IPS-18a (cell line): ENCODE data around the gene ATR.

ENCODE experiments used
- H3K27ac ChIP-seq: one replicate; pipeline ENCODE4 v1.5.1; 2013; ENCODE audit warnings: low read length
- H3K27me3 ChIP-seq: one replicate; pipeline ENCODE4 v1.6.1; 2013; ENCODE audit warnings: mild to moderate bottlenecking, low read length; ENCODE audit not compliant: control insufficient read depth, insufficient read depth
- H3K36me3 ChIP-seq: one replicate; pipeline ENCODE4 v1.6.1; 2013; ENCODE audit warnings: low read depth, low read length; ENCODE audit not compliant: control insufficient read depth
- H3K4me1 ChIP-seq: one replicate; pipeline ENCODE4 v1.6.1; 2013; ENCODE audit warnings: low read depth, low read length; ENCODE audit not compliant: control insufficient read depth
- H3K4me3 ChIP-seq: one replicate; pipeline ENCODE4 v1.5.1; 2013; ENCODE audit warnings: low read length
- H3K9ac ChIP-seq: one replicate; pipeline ENCODE4 v1.6.1; 2013; ENCODE audit warnings: mild to moderate bottlenecking, low read length, moderate library complexity
- H3K9me3 ChIP-seq: one replicate; pipeline ENCODE4 v1.6.1; 2013; ENCODE audit warnings: low read depth, low read length; ENCODE audit not compliant: control insufficient read depth

ATR gene

DNA sequence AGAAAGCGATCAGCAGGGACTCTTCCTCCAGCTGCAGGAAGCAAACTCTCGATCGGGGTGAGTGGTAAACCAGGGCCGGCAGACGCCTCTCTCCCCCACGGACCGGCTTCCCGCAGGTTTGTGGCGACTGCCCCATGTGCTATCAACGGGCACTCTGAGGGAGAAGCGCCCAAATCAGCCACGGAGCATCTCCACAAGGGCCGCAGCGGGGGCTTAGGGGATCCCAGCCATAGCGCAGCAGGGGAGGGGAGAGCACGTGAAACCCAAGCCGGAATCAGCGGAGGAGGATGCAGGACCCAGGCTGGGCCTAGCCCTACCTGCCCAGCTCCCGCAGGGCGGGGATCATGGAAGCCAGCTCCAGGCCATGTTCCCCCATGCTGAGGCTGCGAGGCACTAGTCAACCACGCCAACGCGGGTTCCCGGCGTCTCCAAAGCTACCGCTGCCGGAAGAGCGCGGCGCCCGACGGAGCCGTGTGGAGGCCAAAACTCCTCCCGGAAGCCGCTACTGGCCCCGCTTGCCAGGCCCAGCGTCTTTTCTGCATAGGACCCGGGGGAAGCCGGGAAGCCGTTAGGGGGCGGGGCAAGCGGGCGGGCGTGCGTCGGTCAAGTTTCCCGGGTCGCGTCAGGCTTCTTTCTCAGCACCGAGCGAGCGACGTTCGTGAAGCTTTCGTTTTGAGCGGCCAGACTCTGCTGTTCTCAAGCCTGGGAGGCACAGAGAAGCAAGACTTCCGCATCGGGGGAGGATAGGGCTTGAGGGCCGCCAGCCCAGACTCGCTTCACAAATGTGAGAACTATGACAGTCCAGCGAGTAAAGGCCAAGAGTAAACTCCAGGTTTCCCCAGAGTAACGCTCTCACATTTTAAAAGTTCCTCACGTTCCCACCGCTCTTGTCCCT is at the start of gene ATR:
TSS of gene ATR (minus strand) at position 405 of the 895 bp plus-strand sequence. CDS start at position 376, 29 bp downstream.
- peaks cover 16% of the 10 kb centered on the region for H3K4me1 ChIP-seq
- peak within 1 kb of the TSS; percentile 91 for H3K27ac ChIP-seq
- peak within 1 kb of the TSS; percentile 99 for H3K4me3 ChIP-seq
- no peaks in the 10 kb centered on the region for H3K9me3 ChIP-seq
- H3K27me3 ChIP-seq: no peaks in the 10 kb centered on the region
- no peaks in the 10 kb centered on the region for H3K36me3 ChIP-seq
- peak within 1 kb of the TSS; percentile 98 for H3K9ac ChIP-seq

DNA sequence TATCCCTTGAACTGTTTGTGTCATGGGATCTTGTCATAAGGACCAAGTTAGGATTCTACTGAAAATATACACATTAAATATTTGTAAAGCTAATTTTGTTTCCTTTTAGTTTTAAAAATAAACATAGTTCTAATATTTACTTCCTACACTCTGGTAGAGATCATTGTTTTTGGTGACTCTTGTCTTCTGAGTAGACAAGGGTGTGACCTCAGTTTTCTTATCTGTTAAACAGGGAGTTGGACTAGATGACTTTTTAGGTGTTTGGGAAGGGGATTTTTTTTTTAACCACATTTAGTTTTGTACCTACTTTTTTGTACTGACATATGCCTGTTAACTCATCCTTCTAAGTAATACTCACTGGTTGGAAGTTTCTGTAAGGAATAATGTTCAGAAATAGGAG is 48.4 kb upstream of the ATR start:
- Histone ChIP-seq H3K9me3 (no peaks in the 10 kb centered on the region), H3K4me3 (no peak overlapping the region), H3K4me1 (no peaks in the 10 kb centered on the region), H3K9ac (no peak overlapping the region), H3K36me3 (no peaks in the 10 kb centered on the region), H3K27ac (no peak overlapping the region), H3K27me3 (no peaks in the 10 kb centered on the region)

GRCh38 chr3:142625153-142625440 is 46.6 kb upstream of the ATR start:
- H3K4me1 ChIP-seq: no peaks in the 10 kb centered on the region
- no peaks in the 10 kb centered on the region for H3K9me3 ChIP-seq
- no peak overlapping the region for H3K9ac ChIP-seq
- no peaks in the 10 kb centered on the region for H3K27me3 ChIP-seq
- H3K27ac ChIP-seq: no peak overlapping the region
- H3K36me3 ChIP-seq: no peaks in the 10 kb centered on the region
- no peak overlapping the region for H3K4me3 ChIP-seq

DNA sequence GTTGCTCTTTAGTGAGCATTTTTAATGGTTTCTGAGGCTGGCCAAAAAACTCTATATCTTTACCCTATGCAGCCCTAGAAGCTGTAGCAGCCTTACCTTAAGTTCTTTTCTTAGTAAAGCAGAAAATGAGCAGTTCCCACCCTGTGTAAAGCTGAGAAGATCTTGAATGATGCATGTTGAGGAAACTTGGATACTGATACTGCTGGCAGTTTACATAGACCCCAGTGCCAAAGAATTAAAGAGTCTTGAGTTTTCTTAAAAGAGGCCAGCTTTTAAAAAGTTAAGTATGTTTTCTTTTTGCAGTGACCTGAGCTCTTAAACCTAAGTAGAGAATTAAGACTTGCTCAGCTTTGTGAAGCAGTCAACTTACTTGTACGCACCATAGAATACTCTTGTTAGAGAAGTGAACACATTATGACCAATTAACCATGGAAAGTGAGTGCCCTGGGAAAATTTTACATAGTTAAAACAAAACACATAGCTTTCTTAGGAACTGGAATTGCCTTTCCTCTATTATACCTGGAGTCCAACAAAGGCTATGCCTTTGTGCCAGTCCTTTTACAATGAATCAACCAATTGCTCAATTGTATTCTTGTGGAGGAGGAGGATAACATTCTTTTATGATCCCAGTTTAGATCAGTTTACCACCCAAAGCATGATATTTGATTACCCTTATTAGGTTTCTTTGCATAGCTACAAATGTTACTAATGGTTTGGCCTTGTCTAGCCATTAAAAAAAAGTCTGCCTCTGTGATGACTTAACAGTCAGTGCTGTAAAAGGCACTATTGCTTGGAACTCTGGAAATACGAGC is 46.0 kb upstream of the ATR start:
- Histone ChIP-seq H3K4me1 (no peaks in the 10 kb centered on the region), H3K9ac (no peak overlapping the region), H3K27ac (no peak overlapping the region), H3K27me3 (no peaks in the 10 kb centered on the region), H3K36me3 (no peaks in the 10 kb centered on the region), H3K9me3 (no peaks in the 10 kb centered on the region), H3K4me3 (no peak overlapping the region)

DNA sequence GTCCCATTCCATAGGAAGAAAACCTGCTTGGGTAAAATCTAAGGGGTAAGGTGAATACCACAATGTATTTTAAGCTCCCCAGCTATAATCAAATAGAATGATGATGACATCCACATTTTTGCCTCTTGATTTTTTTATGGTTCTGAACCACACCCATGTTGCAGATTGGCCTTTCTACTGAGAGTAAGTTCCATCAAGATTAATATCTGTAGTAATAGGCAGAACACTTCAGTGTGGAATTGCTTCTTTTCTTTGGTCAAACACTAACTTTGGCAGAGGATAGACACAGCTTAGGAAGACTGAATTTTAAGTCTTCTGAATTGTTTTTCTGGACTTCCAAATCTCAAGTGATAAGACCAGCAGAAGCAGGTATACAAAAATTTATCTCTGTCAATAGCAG is 44.7 kb upstream of the ATR start:
- no peak overlapping the region for H3K27ac ChIP-seq
- no peak overlapping the region for H3K4me3 ChIP-seq
- no peak overlapping the region for H3K9ac ChIP-seq
- no peaks in the 10 kb centered on the region for H3K27me3 ChIP-seq
- H3K9me3 ChIP-seq: no peaks in the 10 kb centered on the region
- no peaks in the 10 kb centered on the region for H3K36me3 ChIP-seq
- no peaks in the 10 kb centered on the region for H3K4me1 ChIP-seq

DNA sequence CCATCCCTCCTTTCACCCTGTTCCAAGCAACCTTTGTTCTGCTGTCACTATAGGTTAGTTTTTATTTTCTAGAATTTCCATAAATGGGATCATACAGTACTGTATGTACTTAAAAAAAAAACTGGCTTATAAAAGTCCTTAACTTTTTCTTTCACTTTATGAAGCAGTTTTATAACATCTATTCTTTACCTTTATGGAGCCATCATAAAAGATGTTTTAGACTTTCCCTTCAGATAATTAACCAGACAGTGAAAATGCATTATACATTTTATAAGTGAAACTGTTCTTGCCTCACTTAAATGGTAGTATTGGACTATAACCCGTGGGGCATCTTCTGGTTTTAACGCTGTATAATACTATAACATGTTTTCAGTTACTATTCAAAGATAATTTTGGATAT is 43.9 kb upstream of the ATR start:
- H3K9ac ChIP-seq: no peak overlapping the region
- no peaks in the 10 kb centered on the region for H3K9me3 ChIP-seq
- no peaks in the 10 kb centered on the region for H3K36me3 ChIP-seq
- no peaks in the 10 kb centered on the region for H3K27me3 ChIP-seq
- no peaks in the 10 kb centered on the region for H3K4me1 ChIP-seq
- no peak overlapping the region for H3K27ac ChIP-seq
- no peak overlapping the region for H3K4me3 ChIP-seq

- Histone ChIP-seq H3K4me3 (no peak overlapping the region), H3K9me3 (no peaks in the 10 kb centered on the region), H3K27me3 (no peaks in the 10 kb centered on the region), H3K27ac (no peak overlapping the region), H3K9ac (no peak overlapping the region), H3K4me1 (no peaks in the 10 kb centered on the region), H3K36me3 (no peaks in the 10 kb centered on the region)
These were observed 40.5 kb upstream of the ATR start for GRCh38 chr3:142618917-142619461.

- no peak overlapping the region for H3K27ac ChIP-seq
- no peak overlapping the region for H3K9ac ChIP-seq
- no peaks in the 10 kb centered on the region for H3K9me3 ChIP-seq
- H3K36me3 ChIP-seq: no peaks in the 10 kb centered on the region
- no peaks in the 10 kb centered on the region for H3K4me1 ChIP-seq
- no peaks in the 10 kb centered on the region for H3K27me3 ChIP-seq
- H3K4me3 ChIP-seq: no peak overlapping the region
These were observed 36.6 kb upstream of the ATR start for GRCh38 chr3:142615171-142615570.

DNA sequence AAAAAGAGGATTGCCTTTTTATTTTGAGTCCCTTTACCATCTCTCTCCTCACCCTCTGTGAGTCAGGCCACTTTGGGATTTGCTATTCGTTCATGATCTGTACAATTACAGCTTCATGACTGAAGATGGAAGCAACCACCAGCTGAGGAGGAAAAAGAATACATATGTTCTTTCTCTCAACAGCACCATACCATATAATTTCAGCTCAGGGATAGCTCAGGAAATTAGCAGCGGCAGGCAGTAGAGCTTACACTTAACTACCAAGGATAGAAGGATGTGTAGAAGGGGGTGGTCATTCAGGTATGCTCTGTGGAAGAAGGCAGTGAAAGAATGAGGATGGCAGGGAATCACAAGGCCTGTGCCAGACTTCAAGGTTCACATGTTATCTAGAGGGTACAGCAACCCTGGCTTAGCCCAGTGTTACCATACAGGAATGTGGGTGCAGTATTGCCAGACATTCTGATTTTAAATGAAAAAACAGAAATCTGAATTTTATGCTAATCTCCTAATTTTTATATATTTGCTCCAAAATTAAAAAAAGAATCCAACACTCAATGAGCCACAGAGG is 35.6 kb upstream of the ATR start:
- H3K4me1 ChIP-seq: no peaks in the 10 kb centered on the region
- no peak overlapping the region for H3K4me3 ChIP-seq
- H3K9me3 ChIP-seq: no peaks in the 10 kb centered on the region
- no peaks in the 10 kb centered on the region for H3K27me3 ChIP-seq
- no peak overlapping the region for H3K27ac ChIP-seq
- no peak overlapping the region for H3K9ac ChIP-seq
- H3K36me3 ChIP-seq: no peaks in the 10 kb centered on the region

DNA sequence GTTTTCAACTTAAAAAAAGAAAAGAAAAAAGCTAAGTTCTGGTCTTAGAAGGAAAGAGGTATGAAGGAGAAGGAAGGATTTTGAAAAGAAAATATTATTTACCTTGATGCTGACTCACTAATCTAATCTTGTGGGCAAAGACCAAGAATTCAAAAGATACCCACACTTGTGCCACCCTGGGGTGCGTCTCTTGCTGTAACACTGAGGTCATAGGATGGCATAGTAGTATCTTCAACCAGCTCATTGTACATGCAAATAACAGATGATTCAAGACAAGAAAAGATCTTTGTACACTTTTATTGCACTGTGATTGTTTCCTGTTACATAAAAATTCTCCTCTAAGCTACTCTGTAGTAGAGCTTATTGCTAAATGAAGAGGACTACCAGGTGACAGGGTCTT is 35.0 kb upstream of the ATR start:
- H3K9me3 ChIP-seq: no peaks in the 10 kb centered on the region
- H3K4me1 ChIP-seq: no peaks in the 10 kb centered on the region
- no peak overlapping the region for H3K27ac ChIP-seq
- H3K9ac ChIP-seq: no peak overlapping the region
- H3K27me3 ChIP-seq: no peaks in the 10 kb centered on the region
- H3K4me3 ChIP-seq: no peak overlapping the region
- no peaks in the 10 kb centered on the region for H3K36me3 ChIP-seq

- Histone ChIP-seq H3K4me1 (no peaks in the 10 kb centered on the region), H3K36me3 (no peaks in the 10 kb centered on the region)
These were observed 32.7 kb upstream of the ATR start for GRCh38 chr3:142611206-142611605.

More at GRCh38 chr3:142611206-142611605, 32.7 kb upstream of the ATR start:
- Histone ChIP-seq H3K4me3 (no peak overlapping the region), H3K9ac (no peak overlapping the region), H3K9me3 (no peaks in the 10 kb centered on the region), H3K27me3 (no peaks in the 10 kb centered on the region), H3K27ac (no peak overlapping the region)
